Uterus (tissue), 2 donors: ENCODE data around the gene NAV2.

Experiments used
- CTCF ChIP-seq, 4 experiments: fragments of 200-600 bp in 2 of 4; fragments of 450-650 bp in 2 of 4; sonication (generic) in 2 of 4; IDR thresholded peaks; one replicate each; pipeline ENCODE4 v1.5.1; 2016 to 2019; ENCODE audit warnings: antibody characterized with exemption in 4 of 4, mild to moderate bottlenecking in 2 of 4, moderate library complexity in 1 of 4
- POLR2A ChIP-seq, 2 donors: fragments of 450-650 bp; IDR thresholded peaks; one replicate each; pipeline ENCODE4 v1.6.1; 2016; ENCODE audit warnings: antibody characterized with exemption in 2 of 2, mild to moderate bottlenecking in 1 of 2, moderate library complexity in 1 of 2

- TF ChIP-seq CTCF (IDR thresholded peaks at IDR 0.05): no peak
- TF ChIP-seq POLR2A (IDR thresholded peaks at IDR 0.05): no peak
Observed at GRCh38 chr11:20120134-20120925, 407.7 kb downstream of the NAV2 start.
